ENCODE measurements around the gene CIBAR2.

Gene CIBAR2

GRCh38 chr16:85101956-85102630, 10.2 kb downstream of the CIBAR2 start:
- no peak for DNase-seq

- no peak for DNase-seq
Observed at GRCh38 chr16:85100265-85100664, 12.0 kb downstream of the CIBAR2 start.

DNA sequence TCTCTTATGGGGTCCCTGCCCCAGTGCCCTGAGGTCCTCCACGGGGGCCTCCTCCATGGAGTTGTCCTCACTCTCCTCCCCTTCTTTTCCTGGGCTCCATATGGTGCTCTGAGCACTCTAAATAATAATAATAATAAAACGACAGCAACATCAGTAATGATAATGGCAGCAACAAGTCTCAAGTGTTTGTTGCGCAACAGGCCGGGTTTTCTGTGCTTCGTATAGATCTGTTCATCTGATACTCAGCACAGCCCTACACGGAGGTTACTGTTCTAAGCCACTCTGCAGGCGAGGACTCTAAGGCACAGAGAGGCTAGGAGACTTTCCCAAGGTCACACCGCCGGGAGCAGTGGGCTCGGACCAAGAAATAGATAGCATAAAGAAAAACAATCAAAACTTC, 13.7 kb downstream of the CIBAR2 start:
- no peak for DNase-seq

- DNase-seq, result no peak
Observed at GRCh38 chr16:85096921-85097320, 15.4 kb downstream of the CIBAR2 start.

GRCh38 chr16:85094812-85095211, 17.5 kb downstream of the CIBAR2 start:
- no peak for DNase-seq

DNA sequence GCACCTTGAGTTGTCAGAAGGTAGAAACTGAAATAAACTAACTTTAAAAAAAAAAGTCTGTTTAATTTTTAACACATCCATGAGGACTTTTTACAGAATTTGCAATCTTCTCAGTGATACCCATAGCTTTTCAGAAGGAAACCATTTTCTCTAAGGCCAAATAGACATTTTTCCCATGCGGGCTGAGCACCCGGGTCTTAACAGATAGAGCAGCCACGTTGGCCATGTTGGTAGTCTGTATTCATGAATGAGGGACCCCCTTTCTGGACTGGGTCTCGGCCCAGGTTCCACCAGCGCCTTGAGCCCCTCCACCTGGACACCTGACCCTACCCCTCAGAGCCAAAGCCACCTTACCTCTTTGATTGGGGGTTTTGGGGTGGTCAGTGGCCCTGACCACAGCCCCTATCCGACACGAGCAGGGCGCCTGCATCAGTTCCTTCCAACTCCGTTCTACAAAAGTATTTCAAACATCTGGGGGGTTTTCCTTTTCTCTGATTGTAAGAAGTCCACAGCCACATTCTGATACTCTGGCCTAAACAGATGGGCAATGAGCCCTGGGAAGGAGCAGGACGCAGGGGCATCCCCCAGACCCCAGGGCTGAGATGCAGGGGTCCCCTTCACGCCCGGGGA, 18.0 kb downstream of the CIBAR2 start:
- no peak for DNase-seq

DNA sequence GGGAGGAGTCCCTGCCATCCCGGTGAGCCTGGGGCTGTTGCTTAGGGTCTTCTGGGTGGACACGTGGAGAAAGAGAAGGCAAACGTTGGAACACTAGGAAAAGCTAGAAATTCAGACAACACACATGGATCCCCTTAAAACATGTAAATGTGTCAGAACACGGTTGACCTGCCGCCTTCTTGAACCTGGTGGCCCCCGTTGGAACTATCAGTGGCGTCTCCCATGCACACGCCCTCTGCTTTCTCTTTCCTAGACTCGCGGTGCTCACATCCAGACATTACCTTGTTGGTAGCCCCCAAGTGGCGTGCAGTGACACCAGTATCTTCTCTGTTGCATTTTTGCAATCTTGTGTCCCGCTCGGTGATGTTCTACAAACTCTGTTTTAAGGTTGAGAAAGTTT, 18.6 kb downstream of the CIBAR2 start:
- no peak for DNase-seq

GRCh38 chr16:85092851-85093250, 19.4 kb downstream of the CIBAR2 start:
- no peak for DNase-seq

- DNase-seq, result no peak
Observed at GRCh38 chr16:85092309-85092708, 20.0 kb downstream of the CIBAR2 start.

DNA sequence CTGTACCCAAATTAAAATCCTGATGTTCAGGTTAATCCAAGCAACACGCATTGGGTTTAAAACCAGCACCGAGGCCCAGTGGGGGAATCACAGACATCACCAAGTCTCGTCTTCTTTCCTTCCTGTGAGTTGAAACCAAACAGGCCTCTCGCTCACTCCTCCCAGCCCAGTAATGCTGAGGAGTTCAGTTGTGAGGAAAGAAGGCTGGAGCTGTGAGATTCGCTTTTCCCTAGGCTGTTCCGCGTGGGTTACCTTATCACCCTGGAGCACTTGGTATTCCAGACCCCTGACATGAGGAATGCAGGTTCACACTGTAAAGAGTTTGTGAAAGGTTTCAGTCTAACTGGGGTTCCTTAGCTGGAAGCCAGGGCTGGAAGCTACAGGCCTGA, 20.8 kb downstream of the CIBAR2 start:
- DNase-seq, result no peak

- DNase-seq, result no peak
Observed at GRCh38 chr16:85090873-85091521, 21.3 kb downstream of the CIBAR2 start.

DNA sequence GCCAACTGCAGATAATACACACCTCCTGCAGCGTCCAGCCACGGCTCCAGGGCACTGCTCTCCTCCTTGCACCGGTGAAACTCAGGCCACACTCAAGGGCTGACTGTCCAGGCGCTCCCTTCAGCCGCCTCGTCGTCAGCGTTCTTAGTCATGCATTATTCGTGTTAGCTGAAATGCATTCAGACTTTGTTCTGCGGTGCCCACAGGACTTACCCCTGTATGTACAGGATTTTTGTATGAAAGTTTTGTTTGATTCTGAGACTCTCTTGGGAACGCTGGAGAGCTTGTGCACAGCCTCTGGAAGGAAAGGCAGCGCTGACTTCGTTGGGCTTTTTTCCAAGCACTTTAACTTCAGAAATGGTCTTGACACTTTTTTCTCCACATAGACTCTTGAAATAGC, 22.1 kb downstream of the CIBAR2 start:
- DNase-seq, result no peak

DNA sequence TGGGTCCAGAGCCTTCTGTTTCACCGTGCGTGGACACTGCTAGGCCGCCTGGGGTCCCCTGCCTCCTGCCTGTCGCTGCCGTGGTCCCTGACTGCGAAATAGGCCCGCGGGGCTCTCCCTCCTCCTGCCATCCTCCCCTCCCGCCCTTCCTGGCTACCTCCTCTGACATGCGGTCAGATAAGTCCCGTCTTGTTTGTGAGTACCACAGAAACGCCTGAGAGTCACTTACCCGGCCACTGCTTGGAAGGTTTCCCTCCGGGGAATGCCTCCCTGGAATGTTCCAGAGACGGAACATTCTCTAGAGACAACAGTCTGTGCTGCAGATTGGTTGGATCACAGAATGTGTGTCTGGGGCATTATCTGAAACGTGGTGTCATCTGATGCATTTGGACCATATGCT, 22.7 kb downstream of the CIBAR2 start:
- DNase-seq, result no peak

- DNase-seq, result no peak
Observed at GRCh38 chr16:85088570-85089199, 23.6 kb downstream of the CIBAR2 start.

- DNase-seq, result no peak
Observed at GRCh38 chr16:85087899-85088569, 24.2 kb downstream of the CIBAR2 start.

- DNase-seq, result peak; percentile 72
Observed at GRCh38 chr16:85086347-85087291, 25.7 kb downstream of the CIBAR2 start.

GRCh38 chr16:85085721-85086120, 26.6 kb downstream of the CIBAR2 start:
- no peak for DNase-seq

DNA sequence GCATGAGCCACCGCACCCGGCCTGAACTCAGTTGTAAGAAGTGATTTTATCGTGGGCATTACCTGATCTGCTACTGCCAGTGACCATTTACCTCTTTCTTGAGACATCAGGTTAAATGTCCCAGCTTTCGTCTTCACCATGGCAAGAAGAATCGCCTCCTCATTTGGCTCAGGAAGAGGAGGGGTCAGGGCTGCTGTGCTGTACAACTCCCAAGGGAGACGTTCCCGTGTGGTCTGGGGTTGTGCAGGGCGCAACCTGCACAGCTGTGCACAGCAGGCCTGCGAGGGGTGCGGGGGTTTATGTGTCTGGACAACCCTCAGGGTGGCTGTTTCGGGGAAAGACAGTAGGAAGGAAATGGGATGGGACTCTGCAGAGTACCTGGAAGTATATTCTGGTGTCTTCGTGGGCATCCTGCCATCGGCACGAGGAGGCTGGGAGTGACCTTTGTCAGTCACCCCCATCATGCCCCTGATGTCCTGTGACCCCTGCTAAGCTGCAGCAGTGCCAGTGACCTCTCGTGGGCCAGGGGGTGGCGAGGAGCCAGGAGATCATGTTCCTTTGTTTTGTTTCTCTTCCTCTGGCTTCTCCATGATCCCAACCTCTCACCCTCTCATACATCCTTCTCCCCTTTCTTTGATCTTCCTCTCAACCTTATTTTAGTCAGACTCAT, 27.3 kb downstream of the CIBAR2 start:
- DNase-seq, result no peak

DNA sequence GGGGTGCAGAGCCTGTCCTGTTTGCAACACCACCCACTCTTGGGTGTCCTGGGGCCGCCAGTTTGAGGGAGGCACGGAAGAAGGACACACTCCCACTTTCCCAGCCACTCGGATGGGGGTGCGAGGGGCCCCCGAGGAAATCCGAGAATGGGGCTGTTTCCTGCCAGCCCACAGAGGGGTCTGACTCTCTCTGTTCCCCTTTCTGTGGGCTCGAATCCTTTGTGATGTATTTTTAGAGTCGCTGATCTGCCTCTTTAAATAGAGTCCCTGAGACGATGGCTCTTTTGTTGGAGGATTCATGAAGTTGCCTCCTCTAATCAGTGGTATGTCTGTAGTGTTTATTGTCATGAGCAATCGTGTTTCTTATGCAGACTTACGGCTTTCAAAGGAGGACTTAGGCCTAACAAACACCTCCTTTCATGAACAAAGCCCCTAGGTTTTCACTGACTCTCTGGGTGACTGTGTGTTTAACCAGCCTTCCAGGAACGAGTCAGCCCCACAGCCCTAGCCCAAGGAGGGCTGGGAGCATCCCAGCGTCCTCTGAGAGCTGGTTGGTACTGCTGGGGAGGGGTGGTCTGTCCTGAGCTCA, 29.1 kb downstream of the CIBAR2 start:
- no peak for DNase-seq

DNA sequence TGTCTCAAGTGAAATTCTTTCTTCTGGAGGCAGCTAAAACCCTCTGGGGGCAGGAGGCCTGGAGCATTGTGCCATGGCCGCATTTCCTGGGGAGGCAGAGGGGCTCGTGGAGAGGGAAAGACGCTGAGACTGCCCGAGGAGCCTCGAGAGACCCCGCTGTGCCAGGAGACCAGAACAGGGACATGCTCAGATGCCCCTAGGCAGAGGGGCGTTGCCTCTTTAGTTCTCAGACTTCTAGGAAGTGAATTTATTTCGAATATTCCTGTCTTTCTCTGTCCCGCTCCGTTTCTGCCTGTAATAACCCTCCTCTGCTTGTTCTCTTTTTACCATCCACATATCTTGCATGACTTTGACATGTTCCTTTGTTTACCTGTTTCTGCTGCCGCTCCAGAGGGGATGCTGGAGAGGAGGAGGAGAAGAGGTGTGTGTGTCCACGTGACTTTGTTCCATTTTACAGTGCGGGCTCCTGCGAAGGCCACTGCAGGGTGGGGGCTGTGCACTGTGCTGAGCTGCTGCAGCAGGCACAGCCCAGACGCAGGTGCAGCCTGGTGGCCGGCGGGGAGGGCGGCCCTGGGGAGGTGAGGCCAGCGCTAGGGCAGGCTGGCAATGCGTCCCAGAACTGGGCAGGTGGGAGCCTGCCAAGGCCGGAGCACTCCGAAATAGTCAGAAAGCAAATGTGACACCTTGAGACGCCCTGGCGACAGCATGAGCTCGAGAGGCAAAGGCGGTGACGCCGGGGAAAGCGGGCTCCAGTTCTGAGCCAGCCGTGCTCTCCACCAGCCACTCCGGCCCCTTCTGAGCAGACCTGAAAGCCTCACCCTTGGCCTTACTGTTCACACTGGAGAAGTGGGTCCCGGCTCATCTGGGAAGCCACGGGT, 29.9 kb downstream of the CIBAR2 start:
- DNase-seq, result no peak
